HG03039 (cell line): ENCODE measurements around the gene MACROH2A1.
A peak's percentile ranks its signal among the peaks of the same experiment; 100 is the strongest.
"Not testable (repeated sequence)": the region's sequence is repeated elsewhere in the genome, so short reads cannot be mapped to it uniquely, and the experiment has no call there.

ENCODE experiments used
- ATAC-seq: cut with Tn5 transposase; IDR thresholded peaks from one replicate; pipeline ENCODE4 v1.9.1; 2021; ENCODE audit warnings: mild to moderate bottlenecking, moderate library complexity; ENCODE audit not compliant: unreplicated experiment

MACROH2A1 gene

GRCh38 chr5:135379046-135379654 is 19.9 kb downstream of the MACROH2A1 start:
- no peak for ATAC-seq

- ATAC-seq, result no peak
Observed at GRCh38 chr5:135377751-135378680, 21.0 kb downstream of the MACROH2A1 start.

GRCh38 chr5:135376961-135377624 is 21.9 kb downstream of the MACROH2A1 start:
- ATAC-seq, result peak; percentile 84

GRCh38 chr5:135375040-135375793 is 23.8 kb downstream of the MACROH2A1 start:
- no peak for ATAC-seq

GRCh38 chr5:135373736-135374515 is 25.1 kb downstream of the MACROH2A1 start:
- no peak for ATAC-seq

GRCh38 chr5:135372654-135373381 is 26.2 kb downstream of the MACROH2A1 start:
- no peak for ATAC-seq

GRCh38 chr5:135371622-135372232 is 27.3 kb downstream of the MACROH2A1 start:
- no peak for ATAC-seq

GRCh38 chr5:135369952-135370351 is 29.1 kb downstream of the MACROH2A1 start:
- no peak for ATAC-seq

GRCh38 chr5:135367554-135367953 is 31.5 kb downstream of the MACROH2A1 start:
- ATAC-seq, result no peak

- no peak for ATAC-seq
Observed at GRCh38 chr5:135367076-135367475, 32.0 kb downstream of the MACROH2A1 start.

- no peak for ATAC-seq
Observed at GRCh38 chr5:135365281-135365680, 33.8 kb downstream of the MACROH2A1 start.

GRCh38 chr5:135364421-135365262 is 34.4 kb downstream of the MACROH2A1 start:
- ATAC-seq, result no peak

GRCh38 chr5:135363342-135363741 is 35.7 kb downstream of the MACROH2A1 start:
- not testable (repeated sequence) for ATAC-seq

- no peak for ATAC-seq
Observed at GRCh38 chr5:135362102-135362501, 36.9 kb downstream of the MACROH2A1 start.

- ATAC-seq, result no peak
Observed at GRCh38 chr5:135360278-135361274, 38.5 kb downstream of the MACROH2A1 start.

GRCh38 chr5:135359374-135360165 is 39.5 kb downstream of the MACROH2A1 start:
- no peak for ATAC-seq
